ENCODE results near the gene RRM2. TPM values are rescaled to one million over a fixed set of nuclear protein-coding genes. Genes with fewer than 3 reads are reported as not detected.

The RRM2 gene
- total RNA-seq, 1 experiment from 2014 or later: 129 TPM

- TF ChIP-seq NR2C2 (CRISPR knock-in tag; IDR thresholded peaks at IDR 0.05) (no peak), GABPB1 (CRISPR knock-in tag; IDR thresholded peaks at IDR 0.05) (no peak), NFATC4 (CRISPR knock-in tag; IDR thresholded peaks at IDR 0.05) (no peak), TEAD4 (CRISPR knock-in tag; IDR thresholded peaks at IDR 0.05) (no peak), KAT7 (CRISPR knock-in tag; IDR thresholded peaks at IDR 0.05; ENCODE audit: borderline replicate concordance) (no peak), JUN (CRISPR knock-in tag; IDR thresholded peaks at IDR 0.05) (no peak)
Measured at GRCh38 chr2:10161961-10162441, 39.5 kb downstream of the RRM2 start (continued).

- Mint-ChIP-seq H3K27ac (peak overlapping the region; percentile 91), H3K9me3 (no peaks in the 10 kb centered on the region), H3K27me3 (ENCODE audit: low read depth) (no peaks in the 10 kb centered on the region), H3K4me3 (no peak overlapping the region), H3K4me1 (0 out of 2 replicates have a peak, but pooled peaks cover 3% of the 10 kb centered on the region), H3K36me3 (no peaks in the 10 kb centered on the region)
- ATAC-seq: peak; percentile 66
- TF ChIP-seq ZNF219 (CRISPR knock-in tag; IDR thresholded peaks at IDR 0.05; ENCODE audit: borderline replicate concordance): no peak
- no peak for TF ChIP-seq ATF1 (CRISPR knock-in tag; IDR thresholded peaks at IDR 0.05)
- no peak for TF ChIP-seq FOXP1 (CRISPR knock-in tag; IDR thresholded peaks at IDR 0.05; ENCODE audit: borderline replicate concordance)
- no peak for TF ChIP-seq USF1 (CRISPR knock-in tag; IDR thresholded peaks at IDR 0.05)
- TF ChIP-seq RORB (CRISPR knock-in tag; IDR thresholded peaks at IDR 0.05): no peak
- no peak for TF ChIP-seq NFATC4 (CRISPR knock-in tag; IDR thresholded peaks at IDR 0.05)
- TF ChIP-seq ATF3 (CRISPR knock-in tag; conservative IDR thresholded peaks at IDR 0.05): no peak
- no peak for TF ChIP-seq OVOL2 (CRISPR knock-in tag; IDR thresholded peaks at IDR 0.05; ENCODE audit: borderline replicate concordance)
- TF ChIP-seq JAZF1 (CRISPR knock-in tag; IDR thresholded peaks at IDR 0.05): no peak
- TF ChIP-seq HMGA2 (CRISPR knock-in tag; IDR thresholded peaks at IDR 0.05): no peak
- no peak for TF ChIP-seq ZNF423 (CRISPR knock-in tag; IDR thresholded peaks at IDR 0.05)
- no peak for TF ChIP-seq NR2C2 (CRISPR knock-in tag; IDR thresholded peaks at IDR 0.05)
- TF ChIP-seq MXD4 (CRISPR knock-in tag; IDR thresholded peaks at IDR 0.05; ENCODE audit: borderline replicate concordance): no peak
- TF ChIP-seq TP53 (CRISPR knock-in tag; IDR thresholded peaks at IDR 0.05): no peak
- TF ChIP-seq GABPB1 (CRISPR knock-in tag; IDR thresholded peaks at IDR 0.05): no peak
- TF ChIP-seq GRHL2 (CRISPR knock-in tag; IDR thresholded peaks at IDR 0.05; ENCODE audit: insufficient replicate concordance, severe bottlenecking): no peak
- TF ChIP-seq FOXK1 (CRISPR knock-in tag; IDR thresholded peaks at IDR 0.05): no peak
- peak; percentile 56 for DNase-seq (ENCODE audit: low spot score)
- POLR2A ChIA-PET: interaction anchor here (0.6 kb wide), 1 partner anchor 183 kb away, joined by 3 read pairs; no protein-coding TSS in a partner anchor
- CTCF ChIA-PET: interaction anchor here (0.5 to 2.5 kb wide), 26 partner anchors 10 to 276 kb away, joined by 3 to 24 read pairs (median 4); no protein-coding TSS in a partner anchor
Measured at GRCh38 chr2:10162586-10163497, 40.3 kb downstream of the RRM2 start.

- Mint-ChIP-seq H3K4me1 (0 out of 2 replicates have a peak, but pooled peaks cover 3% of the 10 kb centered on the region), H3K9me3 (no peaks in the 10 kb centered on the region), H3K36me3 (no peaks in the 10 kb centered on the region), H3K27me3 (ENCODE audit: low read depth) (no peaks in the 10 kb centered on the region), H3K4me3 (no peak overlapping the region), H3K27ac (no peak overlapping the region)
- CTCF ChIA-PET: interaction anchor here (0.6 to 2.6 kb wide), 27 partner anchors 9 to 276 kb away, joined by 3 to 24 read pairs (median 4); no protein-coding TSS in a partner anchor
- POLR2A ChIA-PET: interaction anchor here (0.6 kb wide), 1 partner anchor 184 kb away, joined by 3 read pairs; no protein-coding TSS in a partner anchor
- TF ChIP-seq NFATC4 (CRISPR knock-in tag; IDR thresholded peaks at IDR 0.05): no peak
- ATAC-seq (no peak), DNase-seq (ENCODE audit: low spot score) (no peak)
Measured at GRCh38 chr2:10163498-10164486, 41.3 kb downstream of the RRM2 start.

Measured in WTC11 (cell line).